C4-2B (cell line): ENCODE data around the gene AGT.

Source experiments
- CTCF ChIP-seq: fragments of 450-650 bp; conservative IDR thresholded peaks from 2 replicates; pipeline ENCODE4 v1.5.1; 2017; ENCODE audit warnings: mild to moderate bottlenecking
- ZFX ChIP-seq: fragments of 450-650 bp; IDR thresholded peaks from 2 replicates; pipeline ENCODE4 v1.6.1; 2017

DNA sequence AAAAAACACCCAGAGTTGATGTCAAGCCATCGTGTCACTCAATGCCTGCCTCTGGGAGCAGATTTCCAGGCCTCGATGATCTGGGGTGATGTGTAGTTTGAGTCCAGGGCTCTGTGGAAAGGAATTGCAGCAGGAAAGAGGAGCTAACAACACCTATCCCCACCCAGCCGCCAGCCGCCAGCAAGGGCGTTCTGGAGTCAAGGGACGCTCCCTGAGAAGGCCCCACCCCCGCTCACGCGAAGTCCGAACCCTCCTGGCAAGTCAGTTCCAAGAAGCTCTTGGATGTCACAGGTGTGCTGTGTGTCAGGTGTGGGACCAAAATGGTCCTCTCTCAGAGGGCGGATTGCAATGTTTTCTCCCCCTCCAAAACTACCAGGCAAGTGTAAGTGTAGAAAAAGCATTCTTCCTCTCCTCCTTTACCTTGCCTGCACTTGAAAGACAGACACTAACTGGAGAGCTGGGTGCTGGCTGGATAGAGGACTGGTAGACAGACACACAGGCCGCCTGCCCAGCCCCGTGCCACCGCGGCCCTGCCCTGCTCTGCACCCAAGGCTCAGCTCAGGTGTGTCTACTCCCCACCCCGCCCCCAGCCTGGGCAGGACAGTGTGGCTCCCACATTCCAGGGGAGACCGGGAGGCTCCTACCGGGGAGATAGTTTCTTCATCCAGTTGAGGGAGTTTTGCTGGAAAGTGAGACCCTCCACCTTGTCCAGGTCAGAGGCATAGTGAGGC, 8.5 kb downstream of the AGT start:
- no peak for TF ChIP-seq CTCF
- TF ChIP-seq ZFX = no peak
